Activated T-helper 1 cell treated with anti-CD3 and anti-CD28 coated beads, Interleukin-2, amount 50 U/mL, for 16 hours (primary cell): ENCODE data around the gene MALL.
"Not testable (repeated sequence)": the region's sequence is repeated elsewhere in the genome, so short reads cannot be mapped to it uniquely, and the experiment has no call there.

Experiments
- DNase-seq, 2 donors: peaks; one replicate each; pipeline ENCODE4 v3.0.0-alpha.2; 2020; ENCODE audit warnings: low read depth in 1 of 2, low spot score in 1 of 2

Gene MALL

GRCh38 chr2:110099471-110100225 lies 16.0 kb downstream of the MALL start:
- no peak for DNase-seq

- DNase-seq = no peak
Measured at GRCh38 chr2:110099038-110099425, 16.6 kb downstream of the MALL start.

- no peak for DNase-seq
Measured at GRCh38 chr2:110097506-110098220, 18.0 kb downstream of the MALL start.

- DNase-seq = no peak
Measured at GRCh38 chr2:110095994-110096633, 19.5 kb downstream of the MALL start.

- not testable (repeated sequence) for DNase-seq
Measured at GRCh38 chr2:110094884-110095534, 20.6 kb downstream of the MALL start.

- DNase-seq = not testable (repeated sequence)
Measured at GRCh38 chr2:110093924-110094323, 21.7 kb downstream of the MALL start.

- DNase-seq = not testable (repeated sequence)
Measured at GRCh38 chr2:110090164-110090563, 25.5 kb downstream of the MALL start.

- not testable (repeated sequence) for DNase-seq
Measured at GRCh38 chr2:110083757-110084156, 31.9 kb downstream of the MALL start.

GRCh38 chr2:110083162-110083561 lies 32.5 kb downstream of the MALL start:
- not testable (repeated sequence) for DNase-seq

GRCh38 chr2:110078104-110078503 lies 37.5 kb downstream of the MALL start:
- not testable (repeated sequence) for DNase-seq

- DNase-seq = not testable (repeated sequence)
Measured at GRCh38 chr2:110075896-110076295, 39.7 kb downstream of the MALL start.

GRCh38 chr2:110069869-110070268 lies 45.8 kb downstream of the MALL start:
- not testable (repeated sequence) for DNase-seq

- not testable (repeated sequence) for DNase-seq
Measured at GRCh38 chr2:110068153-110068552, 47.5 kb downstream of the MALL start.

- not testable (repeated sequence) for DNase-seq
Measured at GRCh38 chr2:110062332-110062731, 53.3 kb downstream of the MALL start.

GRCh38 chr2:110060550-110060949 lies 55.1 kb downstream of the MALL start:
- not testable (repeated sequence) for DNase-seq

GRCh38 chr2:110059694-110060358 lies 55.8 kb downstream of the MALL start:
- not testable (repeated sequence) for DNase-seq

GRCh38 chr2:110059009-110059693 lies 56.5 kb downstream of the MALL start:
- not testable (repeated sequence) for DNase-seq

- not testable (repeated sequence) for DNase-seq
Measured at GRCh38 chr2:110058034-110058433, 57.6 kb downstream of the MALL start.

- not testable (repeated sequence) for DNase-seq
Measured at GRCh38 chr2:110055819-110056408, 59.7 kb downstream of the MALL start.
